GM18870 (cell line): Measurements from ENCODE around the gene OR51I1.

Experiments used
- ATAC-seq: cut with Tn5 transposase; IDR thresholded peaks from one replicate; pipeline ENCODE4 v1.9.1; 2021; ENCODE audit warnings: moderate library complexity; ENCODE audit not compliant: unreplicated experiment

Gene OR51I1, protein sequence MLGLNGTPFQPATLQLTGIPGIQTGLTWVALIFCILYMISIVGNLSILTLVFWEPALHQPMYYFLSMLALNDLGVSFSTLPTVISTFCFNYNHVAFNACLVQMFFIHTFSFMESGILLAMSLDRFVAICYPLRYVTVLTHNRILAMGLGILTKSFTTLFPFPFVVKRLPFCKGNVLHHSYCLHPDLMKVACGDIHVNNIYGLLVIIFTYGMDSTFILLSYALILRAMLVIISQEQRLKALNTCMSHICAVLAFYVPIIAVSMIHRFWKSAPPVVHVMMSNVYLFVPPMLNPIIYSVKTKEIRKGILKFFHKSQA

DNA sequence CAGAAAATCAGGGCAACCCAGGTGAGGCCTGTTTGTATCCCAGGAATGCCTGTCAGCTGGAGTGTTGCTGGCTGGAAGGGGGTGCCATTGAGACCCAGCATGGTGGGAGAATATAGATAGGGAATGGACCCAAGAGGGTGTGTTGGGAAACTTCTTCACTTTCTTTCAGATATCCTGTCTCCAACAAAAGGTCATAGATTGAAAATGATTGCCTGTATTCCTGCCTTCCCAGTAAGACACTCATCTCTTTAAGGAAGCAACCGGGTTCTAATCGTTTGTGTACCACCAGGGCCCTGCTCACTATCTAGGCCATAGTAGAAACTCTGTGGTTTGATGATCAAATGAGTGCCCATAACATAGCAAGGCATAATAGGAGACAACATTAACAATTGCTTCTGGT, at the start of gene OR51I1:
Gene OR51I1 (minus strand): TSS at position 101 of the 400 bp plus-strand sequence. CDS start 0 bp downstream, at position 101.
- ATAC-seq, result no peak

DNA sequence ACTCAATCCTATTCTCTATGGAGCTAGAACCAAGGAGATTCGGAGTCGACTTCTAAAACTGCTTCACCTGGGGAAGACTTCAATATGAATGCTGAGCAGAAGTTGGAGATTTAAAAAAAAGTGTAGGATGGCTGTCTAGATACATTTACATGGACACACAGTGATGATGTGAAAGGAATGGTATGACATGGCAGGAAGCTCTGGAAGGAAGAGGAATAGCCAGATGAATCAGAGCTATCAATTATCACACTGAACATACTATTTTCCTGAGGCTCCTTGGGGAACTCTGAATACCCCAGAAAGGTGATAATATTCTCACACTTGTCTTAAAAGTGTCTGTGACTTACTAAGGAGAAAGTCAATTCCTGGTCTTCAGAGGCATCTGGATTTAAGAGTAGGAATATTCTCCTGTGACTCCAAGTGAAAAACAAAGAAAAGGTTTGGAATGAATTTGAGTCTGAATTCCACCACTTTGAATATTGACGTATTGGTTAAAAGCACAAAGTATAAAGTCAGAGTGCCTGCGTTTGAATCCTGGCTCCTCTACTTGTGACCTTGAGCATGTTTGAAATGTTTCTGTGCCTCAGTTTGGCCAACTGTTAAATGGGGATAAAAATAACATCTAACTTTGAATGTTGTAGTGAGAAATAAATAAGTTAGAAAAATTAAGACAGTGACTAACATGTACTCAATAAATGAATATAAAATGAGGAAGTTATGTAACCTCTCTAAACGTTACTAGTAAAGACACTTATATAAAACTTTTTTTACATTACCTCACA, 48.5 kb upstream of the OR51I1 start:
- ATAC-seq, result no peak

DNA sequence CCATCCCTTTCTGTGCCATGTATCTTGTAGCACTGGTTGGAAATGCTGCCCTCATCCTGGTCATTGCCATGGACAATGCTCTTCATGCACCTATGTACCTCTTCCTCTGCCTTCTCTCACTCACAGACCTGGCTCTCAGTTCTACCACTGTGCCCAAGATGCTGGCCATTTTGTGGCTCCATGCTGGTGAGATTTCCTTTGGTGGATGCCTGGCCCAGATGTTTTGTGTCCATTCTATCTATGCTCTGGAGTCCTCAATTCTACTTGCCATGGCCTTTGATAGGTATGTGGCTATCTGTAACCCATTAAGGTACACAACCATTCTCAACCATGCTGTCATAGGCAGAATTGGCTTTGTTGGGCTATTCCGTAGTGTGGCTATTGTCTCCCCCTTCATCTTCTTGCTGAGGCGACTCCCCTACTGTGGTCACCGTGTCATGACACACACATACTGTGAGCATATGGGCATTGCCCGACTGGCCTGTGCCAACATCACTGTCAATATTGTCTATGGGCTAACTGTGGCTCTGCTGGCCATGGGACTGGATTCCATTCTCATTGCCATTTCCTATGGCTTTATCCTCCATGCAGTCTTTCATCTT, 47.6 kb upstream of the OR51I1 start:
- no peak for ATAC-seq

DNA sequence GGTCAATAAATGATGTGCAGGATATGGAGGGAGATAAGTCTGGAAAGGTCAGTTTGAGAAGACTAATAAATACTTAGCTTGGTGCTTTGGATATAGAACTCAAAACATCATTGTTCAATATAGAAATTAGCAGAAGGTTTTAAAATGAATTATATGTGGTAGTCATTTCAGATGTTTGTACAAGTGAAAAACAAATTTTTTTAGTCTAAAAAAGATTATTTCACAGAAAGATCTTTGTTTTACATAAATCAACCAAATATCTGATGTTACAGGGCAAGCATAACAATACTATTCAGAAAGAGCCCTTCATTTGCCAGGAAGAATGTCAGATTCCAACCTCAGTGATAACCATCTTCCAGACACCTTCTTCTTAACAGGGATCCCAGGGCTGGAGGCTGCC, 47.1 kb upstream of the OR51I1 start, which contains the start of gene OR52D1:
Gene OR52D1 (plus strand): TSS at position 301 of the 400 bp plus-strand sequence. CDS start 22 bp downstream, at position 323.
- ATAC-seq, result no peak

DNA sequence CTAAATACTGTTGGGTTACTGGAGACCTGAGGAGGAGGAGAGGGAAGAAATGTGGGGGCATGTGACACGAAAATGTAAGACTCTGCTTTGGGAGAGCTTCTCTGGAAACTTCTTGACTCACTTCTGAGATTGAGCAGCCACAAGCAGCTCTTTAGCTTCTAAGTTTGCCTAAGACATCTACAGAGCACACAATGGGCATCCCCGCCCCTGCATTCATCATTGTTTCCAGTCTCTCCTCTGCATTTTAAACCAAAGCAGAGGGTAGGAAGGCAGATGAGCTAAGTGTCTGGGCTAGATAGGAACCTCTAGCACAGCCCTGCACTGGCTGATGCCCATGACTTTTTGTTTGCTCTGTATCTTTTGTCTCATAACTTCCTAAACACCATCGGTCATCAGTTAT, 45.1 kb upstream of the OR51I1 start:
- ATAC-seq, result no peak

DNA sequence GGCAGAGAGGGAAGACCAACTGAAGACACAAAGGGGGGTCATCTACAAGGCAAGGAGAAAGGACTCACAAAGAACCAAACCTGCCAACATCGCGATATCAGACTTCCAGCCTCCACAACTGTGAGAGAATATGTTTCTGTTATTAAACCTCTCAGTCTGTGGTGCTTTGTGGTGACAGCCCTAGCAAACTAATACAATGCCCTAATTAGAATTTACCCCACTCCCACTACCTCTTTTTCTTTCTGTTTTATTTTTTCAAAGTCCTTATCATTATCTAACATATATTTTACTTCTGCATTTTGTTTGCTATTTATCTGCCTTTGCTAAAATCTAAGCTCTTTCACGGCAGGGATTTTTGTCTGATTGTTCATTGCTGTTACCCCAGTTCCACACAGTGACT, 44.7 kb upstream of the OR51I1 start:
- ATAC-seq, result no peak

DNA sequence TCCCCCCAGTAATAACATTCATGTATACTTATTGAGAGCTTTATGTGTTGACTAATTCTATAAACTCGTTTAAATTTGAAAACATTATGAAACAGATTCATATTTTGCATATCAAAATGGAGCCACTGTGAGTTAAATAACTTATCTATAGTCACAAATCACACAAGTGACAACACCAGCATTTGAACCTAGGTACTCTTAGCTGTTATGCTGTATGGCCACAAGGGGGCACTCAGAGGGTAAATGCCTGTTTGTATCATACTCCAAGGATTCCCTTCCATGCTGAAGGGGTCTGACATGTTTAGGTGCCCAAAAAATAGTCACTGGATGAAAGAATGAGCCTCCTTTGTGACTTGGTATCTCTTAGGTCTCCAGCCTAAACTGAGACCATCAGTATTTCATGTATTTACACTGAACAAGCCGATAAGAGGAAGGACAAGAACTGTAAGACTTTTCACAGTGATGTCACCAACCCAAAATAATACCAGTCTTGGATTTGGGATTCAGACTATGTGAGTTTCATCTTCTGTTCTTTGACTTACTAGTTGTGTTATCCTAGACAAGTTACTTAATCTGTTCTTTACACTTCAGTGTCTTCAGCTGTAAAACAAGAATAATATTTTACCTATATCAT, 35.0 kb upstream of the OR51I1 start:
- ATAC-seq, result peak; percentile 65

DNA sequence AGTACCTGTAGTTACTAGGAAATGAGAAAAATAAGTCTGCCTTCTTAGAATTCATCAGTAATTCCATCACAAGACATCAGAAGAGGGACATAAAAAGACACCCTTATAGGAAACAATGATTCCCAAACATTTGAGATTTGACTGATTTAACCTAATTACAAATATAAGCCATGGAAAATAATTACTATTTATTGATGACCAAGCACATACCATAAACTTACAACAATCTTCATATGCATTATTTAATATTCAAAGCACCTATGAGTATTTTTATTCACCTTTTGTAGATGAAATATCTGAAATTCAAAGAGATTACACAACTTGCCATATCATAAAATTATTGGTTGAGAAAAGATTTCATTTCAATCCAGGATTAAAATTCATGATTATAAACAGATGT, 32.6 kb upstream of the OR51I1 start:
- ATAC-seq, result no peak

DNA sequence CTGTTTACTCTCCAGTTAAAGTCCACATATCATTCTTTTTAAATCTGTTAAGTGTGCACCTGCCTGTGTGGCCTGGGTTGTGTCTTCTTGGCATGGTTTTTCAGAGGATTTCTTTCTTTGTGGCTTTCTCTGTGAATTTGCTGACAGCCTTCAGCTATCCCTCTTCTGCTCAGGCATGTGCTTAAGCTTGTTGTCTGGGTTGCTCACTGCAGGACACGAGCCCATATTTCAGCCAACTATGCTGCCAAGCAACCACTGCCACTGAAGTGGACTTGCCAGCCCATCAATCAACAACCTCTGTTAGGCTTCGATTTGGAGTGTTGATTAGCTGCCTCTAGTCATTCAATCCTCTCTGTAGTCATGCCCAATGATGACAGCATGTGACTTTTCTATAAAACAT, 26.2 kb upstream of the OR51I1 start:
- no peak for ATAC-seq

DNA sequence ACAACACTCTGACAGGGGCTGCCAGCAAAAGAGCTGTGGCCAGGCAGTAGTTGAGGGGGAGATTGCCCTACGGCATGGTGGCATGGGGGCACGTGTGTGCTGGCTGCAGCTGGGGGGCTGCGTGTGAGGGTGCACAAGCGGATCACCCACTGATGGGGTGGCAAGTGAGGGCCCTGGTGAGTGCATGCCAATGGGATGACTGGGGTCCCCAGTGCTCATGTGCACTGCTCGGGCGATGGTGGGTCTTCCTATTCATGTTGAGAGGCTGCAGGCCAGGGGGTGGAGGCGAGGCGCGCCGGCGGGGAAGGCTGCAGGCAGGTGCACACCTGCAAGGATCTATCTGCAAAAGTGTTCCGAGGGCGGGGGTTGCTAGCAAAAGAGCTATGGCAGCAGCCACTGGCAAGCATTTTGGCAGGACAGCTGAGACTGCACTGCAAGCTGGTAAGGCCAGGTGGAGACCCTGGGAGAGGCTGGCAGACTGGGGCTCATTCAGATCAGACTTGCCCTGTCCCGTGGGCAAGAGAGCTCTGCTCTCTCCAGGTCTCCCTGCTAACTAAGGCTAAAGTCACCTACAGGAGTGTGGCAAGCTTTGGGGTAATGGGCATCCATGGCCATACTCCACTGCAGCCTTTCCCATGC, 19.8 kb upstream of the OR51I1 start:
- ATAC-seq, result no peak

DNA sequence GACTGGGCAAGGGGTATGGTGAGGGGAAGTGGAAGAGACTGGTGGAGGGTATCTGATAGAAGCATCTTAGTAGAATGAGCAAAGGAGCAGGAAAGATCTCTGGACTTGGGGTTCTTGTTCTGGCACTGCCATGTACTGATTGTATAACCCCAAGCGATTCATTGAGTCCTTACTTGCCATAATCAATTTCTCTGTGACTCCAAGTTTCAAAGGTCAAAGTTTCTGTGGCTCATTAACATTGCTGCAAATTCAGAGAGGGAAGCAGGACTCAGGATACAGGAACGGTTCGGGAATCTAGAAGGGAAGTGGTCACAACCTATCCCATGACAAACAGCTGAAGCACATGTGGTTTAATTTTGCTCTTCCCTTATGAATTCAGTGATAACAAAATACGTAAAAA, 8.1 kb upstream of the OR51I1 start:
- ATAC-seq, result no peak

DNA sequence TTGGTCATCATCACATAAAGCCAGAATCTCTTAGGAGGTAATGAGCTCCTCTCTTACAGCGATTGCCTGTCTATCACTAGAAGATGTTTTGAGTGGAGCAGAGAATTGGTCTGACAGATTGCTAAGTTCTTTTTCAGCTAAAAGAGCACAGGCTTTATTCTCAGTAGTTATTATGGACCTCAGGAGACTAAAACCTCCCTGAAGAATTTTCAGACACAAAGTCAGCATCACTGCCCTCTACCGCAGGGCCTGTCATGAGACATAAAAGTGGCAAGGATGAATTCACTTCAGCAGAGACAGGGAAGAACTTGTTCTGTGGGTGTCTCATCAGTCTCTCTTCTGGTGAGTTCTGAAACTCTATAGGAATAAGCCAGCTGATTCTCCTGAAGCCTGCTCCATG, 7.7 kb upstream of the OR51I1 start, which contains the start of gene OR51I2:
Gene OR51I2 (plus strand): TSS at position 301 of the 400 bp plus-strand sequence. CDS start 4,166 bp downstream, outside the sequence.
- no peak for ATAC-seq

DNA sequence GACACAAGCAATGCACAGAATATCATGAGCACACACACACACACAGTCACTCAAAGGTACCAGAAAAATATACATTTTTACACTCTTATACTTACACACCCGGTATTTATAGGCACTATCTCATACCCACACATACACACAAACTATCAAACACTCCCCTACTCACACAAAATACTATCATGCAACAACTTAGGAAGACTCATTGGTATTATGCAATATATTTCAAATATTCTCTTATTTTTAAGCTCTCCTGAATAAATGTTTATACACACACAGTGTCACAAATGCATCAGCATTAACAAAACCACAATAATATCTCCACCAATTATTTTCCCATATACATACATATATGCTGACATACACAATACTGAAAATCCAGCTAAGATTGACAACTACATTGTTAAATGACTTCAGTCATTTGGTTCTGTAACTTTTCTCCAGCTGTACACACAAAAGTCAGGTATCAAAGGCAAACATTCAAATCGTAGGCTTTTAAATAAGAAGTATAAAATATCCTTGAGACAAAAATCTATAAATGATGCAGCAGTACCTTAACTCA, 2.6 kb upstream of the OR51I1 start:
- no peak for ATAC-seq

DNA sequence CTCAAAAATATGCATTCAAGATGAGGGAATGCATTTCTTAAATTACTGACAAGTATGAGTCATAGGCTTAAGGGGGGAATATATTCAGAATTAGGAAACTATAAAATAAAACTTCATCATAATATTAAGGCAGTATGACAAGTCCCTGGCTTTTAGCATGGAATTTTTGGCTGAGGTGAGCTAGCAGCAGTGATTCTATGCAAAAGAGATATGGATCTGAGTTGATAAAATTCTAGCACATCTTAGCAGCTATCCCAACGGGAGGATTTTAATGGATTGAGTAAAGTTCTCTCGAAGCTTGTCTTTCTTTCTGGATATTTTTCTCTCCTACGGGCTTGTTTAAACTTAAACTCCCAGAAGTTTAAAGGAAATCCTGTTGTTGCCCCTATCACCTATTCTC, 18.2 kb downstream of the OR51I1 start:
- ATAC-seq, result no peak

DNA sequence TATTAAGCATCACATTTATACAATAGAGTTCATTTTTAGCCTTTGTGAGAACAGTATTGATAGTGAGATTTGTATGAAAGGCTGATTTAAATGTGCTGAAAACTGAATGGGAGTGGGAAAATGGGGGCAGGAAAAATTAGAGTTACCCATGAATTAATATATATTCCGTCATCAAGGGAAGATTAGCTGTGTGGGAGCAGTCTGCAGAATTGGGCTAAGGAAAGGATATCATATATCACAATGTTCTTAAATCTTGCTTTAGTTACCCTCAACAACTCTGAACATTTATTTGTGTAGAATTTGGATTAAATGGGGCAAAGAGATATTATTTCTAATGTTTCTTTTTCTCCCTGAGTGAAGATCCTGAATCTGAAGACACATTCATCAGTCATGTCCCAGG, 19.5 kb downstream of the OR51I1 start, which contains the start of gene OR51Q1:
Gene OR51Q1 (plus strand): TSS at position 301 of the 400 bp plus-strand sequence. CDS start 90 bp downstream, at position 391.
- no peak for ATAC-seq

DNA sequence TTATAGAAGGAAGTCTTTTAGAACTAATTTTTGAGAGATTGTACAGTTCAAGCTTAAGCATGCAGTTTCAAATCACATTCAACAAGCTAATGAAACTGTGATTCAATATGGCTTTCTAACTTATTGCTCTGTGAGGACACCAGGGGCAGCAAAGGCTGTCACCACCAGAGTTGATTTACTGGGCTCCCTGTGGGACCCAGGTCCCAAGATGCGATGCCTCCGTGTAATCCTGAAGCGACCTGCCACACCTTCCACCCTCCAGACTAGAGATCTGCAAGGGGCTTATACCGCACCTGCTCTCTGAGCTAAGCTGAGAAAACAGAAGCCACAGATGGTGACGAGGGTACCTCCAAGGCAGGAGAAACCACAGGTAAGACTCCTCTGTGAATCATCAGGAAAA, 20.3 kb downstream of the OR51I1 start:
- ATAC-seq, result no peak

DNA sequence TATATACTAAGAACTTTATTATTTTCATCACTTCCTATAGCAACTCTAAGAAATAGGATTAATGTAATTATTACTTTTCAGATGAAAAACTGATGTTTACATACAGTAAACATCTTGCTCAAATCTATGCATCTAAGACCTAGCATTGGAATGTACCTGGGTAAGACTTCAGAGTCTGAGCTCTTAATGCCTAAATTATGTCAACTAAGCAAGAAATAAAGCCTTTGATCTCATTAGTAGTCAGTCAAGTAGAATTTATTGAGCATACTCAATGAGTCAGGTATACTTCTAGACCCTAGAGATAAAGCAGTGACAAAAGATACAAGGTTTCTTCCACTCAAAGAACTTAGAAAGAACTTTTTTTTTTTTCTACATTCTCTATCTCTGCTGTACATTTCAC, 36.1 kb downstream of the OR51I1 start:
- ATAC-seq, result no peak

DNA sequence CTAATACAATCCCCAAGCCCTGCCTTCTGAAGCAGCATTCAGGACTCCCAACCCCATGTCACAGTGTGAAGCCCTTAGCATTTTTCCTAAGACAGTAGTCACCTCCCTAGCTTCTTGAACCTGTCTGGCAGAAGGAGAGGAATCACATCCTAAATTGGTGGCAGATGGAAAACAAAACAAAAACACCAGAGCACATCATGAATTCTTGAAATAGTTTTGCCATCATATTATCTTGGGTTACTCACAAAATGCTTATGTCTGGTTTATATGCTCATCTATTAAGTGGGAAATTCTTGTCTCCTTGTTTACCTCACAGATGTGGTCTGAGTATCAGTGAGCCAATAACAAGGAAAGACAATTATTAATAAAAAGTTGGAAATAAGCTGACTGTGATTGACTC, 42.4 kb downstream of the OR51I1 start:
- ATAC-seq, result no peak

DNA sequence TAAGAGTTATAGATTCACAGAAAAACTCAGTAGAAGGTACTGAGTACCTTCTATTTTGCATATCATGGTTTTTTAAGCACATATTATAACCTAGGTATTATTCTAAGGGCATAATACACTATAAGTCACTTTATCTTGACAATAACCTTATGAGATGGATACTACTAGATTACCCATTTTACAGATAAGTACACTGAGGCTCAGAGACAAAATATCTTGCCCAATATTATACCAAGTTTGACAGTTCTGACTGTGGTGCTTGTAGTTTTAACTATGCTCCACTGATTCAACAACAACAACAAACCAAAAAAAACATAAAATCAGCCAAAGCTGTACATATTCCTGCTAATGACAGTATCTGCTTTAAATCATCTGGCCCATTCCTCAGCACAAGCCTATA, 47.2 kb downstream of the OR51I1 start:
- ATAC-seq, result no peak
